Nephron progenitor cell (in vitro differentiated cells): ENCODE measurements around the gene CUBN.

Experiments
- DNase-seq: peaks from one replicate; pipeline ENCODE4 v3.0.0; 2021
- H3K27ac Mint-ChIP-seq: 2 replicates; pipeline ENCODE4 v1.8.0; 2021; ENCODE audit warnings: mild to moderate bottlenecking, moderate library complexity, mixed read lengths
- H3K27me3 Mint-ChIP-seq: 2 replicates; pipeline ENCODE4 v1.8.0; 2021; ENCODE audit warnings: mild to moderate bottlenecking, low read depth, mixed read lengths; ENCODE audit not compliant: poor library complexity
- H3K36me3 Mint-ChIP-seq: 2 replicates; pipeline ENCODE4 v1.8.0; 2021; ENCODE audit warnings: low read depth, mixed read lengths
- H3K4me1 Mint-ChIP-seq: 2 replicates; pipeline ENCODE4 v1.8.0; 2021; ENCODE audit warnings: mixed read lengths
- H3K4me3 Mint-ChIP-seq: 2 replicates; pipeline ENCODE4 v1.8.0; 2021; ENCODE audit warnings: mild to moderate bottlenecking, moderate library complexity, mixed read lengths
- H3K9me3 Mint-ChIP-seq: 2 replicates; pipeline ENCODE4 v1.8.0; 2021; ENCODE audit warnings: mild to moderate bottlenecking, moderate library complexity, mixed read lengths
- CTCF ChIP-seq: fragments of 200-600 bp; sonication (generic); IDR thresholded peaks from 2 replicates; pipeline ENCODE4 v1.5.0; 2021; ENCODE audit warnings: antibody characterized with exemption

CUBN gene

GRCh38 chr10:16787361-16787791 is 342.2 kb downstream of the CUBN start:
- Mint-ChIP-seq H3K4me3 (no peak overlapping the region), H3K36me3 (peaks cover 78% of the 10 kb centered on the region), H3K4me1 (peaks cover 39% of the 10 kb centered on the region), H3K27ac (no peak overlapping the region), H3K27me3 (peaks cover 3% of the 10 kb centered on the region), H3K9me3 (peaks cover 31% of the 10 kb centered on the region)
- DNase-seq, result no peak
- TF ChIP-seq CTCF, result no peak

- peaks cover 53% of the 10 kb centered on the region for H3K4me1 Mint-ChIP-seq
- no peaks in the 10 kb centered on the region for H3K27me3 Mint-ChIP-seq
- H3K36me3 Mint-ChIP-seq, result peaks cover 17% of the 10 kb centered on the region
- no peak for TF ChIP-seq CTCF
- peaks cover 11% of the 10 kb centered on the region for H3K9me3 Mint-ChIP-seq
- no peak for DNase-seq
- H3K4me3 Mint-ChIP-seq, result no peak overlapping the region
- no peak overlapping the region for H3K27ac Mint-ChIP-seq
Observed at GRCh38 chr10:16780338-16780880, 349.2 kb downstream of the CUBN start.

- Mint-ChIP-seq H3K4me1 (peaks cover 56% of the 10 kb centered on the region), H3K4me3 (no peak overlapping the region), H3K27ac (peak overlapping the region; percentile 75), H3K9me3 (peaks cover 5% of the 10 kb centered on the region), H3K36me3 (peaks cover 10% of the 10 kb centered on the region), H3K27me3 (no peaks in the 10 kb centered on the region)
- TF ChIP-seq CTCF, result no peak
- DNase-seq, result no peak
Observed at GRCh38 chr10:16779384-16779915, 350.2 kb downstream of the CUBN start.

- no peaks in the 10 kb centered on the region for H3K27me3 Mint-ChIP-seq
- TF ChIP-seq CTCF, result peak; percentile 84
- H3K4me3 Mint-ChIP-seq, result no peak overlapping the region
- peaks cover 68% of the 10 kb centered on the region for H3K4me1 Mint-ChIP-seq
- no peaks in the 10 kb centered on the region for H3K9me3 Mint-ChIP-seq
- peak overlapping the region; percentile 97 for H3K27ac Mint-ChIP-seq
- no peak for DNase-seq
- H3K36me3 Mint-ChIP-seq, result no peaks in the 10 kb centered on the region
Observed at GRCh38 chr10:16777473-16778370, 351.9 kb downstream of the CUBN start.

GRCh38 chr10:16776896-16777295 is 352.7 kb downstream of the CUBN start:
- TF ChIP-seq CTCF, result no peak
- Mint-ChIP-seq H3K4me1 (peaks cover 69% of the 10 kb centered on the region), H3K4me3 (no peak overlapping the region), H3K9me3 (no peaks in the 10 kb centered on the region), H3K27ac (peak overlapping the region; percentile 97), H3K27me3 (no peaks in the 10 kb centered on the region), H3K36me3 (no peaks in the 10 kb centered on the region)
- DNase-seq, result no peak
